GM18499 (cell line): ENCODE data around the gene FOXN4.
"Not testable (repeated sequence)": the region's sequence is repeated elsewhere in the genome, so short reads cannot be mapped to it uniquely, and the experiment has no call there.

Experiments used
- ATAC-seq: cut with Tn5 transposase; IDR thresholded peaks from one replicate; pipeline ENCODE4 v1.9.1; 2021; ENCODE audit warnings: moderate number of reproducible peaks; ENCODE audit not compliant: insufficient read depth, unreplicated experiment

Gene FOXN4, protein sequence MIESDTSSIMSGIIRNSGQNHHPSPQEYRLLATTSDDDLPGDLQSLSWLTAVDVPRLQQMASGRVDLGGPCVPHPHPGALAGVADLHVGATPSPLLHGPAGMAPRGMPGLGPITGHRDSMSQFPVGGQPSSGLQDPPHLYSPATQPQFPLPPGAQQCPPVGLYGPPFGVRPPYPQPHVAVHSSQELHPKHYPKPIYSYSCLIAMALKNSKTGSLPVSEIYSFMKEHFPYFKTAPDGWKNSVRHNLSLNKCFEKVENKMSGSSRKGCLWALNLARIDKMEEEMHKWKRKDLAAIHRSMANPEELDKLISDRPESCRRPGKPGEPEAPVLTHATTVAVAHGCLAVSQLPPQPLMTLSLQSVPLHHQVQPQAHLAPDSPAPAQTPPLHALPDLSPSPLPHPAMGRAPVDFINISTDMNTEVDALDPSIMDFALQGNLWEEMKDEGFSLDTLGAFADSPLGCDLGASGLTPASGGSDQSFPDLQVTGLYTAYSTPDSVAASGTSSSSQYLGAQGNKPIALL

DNA sequence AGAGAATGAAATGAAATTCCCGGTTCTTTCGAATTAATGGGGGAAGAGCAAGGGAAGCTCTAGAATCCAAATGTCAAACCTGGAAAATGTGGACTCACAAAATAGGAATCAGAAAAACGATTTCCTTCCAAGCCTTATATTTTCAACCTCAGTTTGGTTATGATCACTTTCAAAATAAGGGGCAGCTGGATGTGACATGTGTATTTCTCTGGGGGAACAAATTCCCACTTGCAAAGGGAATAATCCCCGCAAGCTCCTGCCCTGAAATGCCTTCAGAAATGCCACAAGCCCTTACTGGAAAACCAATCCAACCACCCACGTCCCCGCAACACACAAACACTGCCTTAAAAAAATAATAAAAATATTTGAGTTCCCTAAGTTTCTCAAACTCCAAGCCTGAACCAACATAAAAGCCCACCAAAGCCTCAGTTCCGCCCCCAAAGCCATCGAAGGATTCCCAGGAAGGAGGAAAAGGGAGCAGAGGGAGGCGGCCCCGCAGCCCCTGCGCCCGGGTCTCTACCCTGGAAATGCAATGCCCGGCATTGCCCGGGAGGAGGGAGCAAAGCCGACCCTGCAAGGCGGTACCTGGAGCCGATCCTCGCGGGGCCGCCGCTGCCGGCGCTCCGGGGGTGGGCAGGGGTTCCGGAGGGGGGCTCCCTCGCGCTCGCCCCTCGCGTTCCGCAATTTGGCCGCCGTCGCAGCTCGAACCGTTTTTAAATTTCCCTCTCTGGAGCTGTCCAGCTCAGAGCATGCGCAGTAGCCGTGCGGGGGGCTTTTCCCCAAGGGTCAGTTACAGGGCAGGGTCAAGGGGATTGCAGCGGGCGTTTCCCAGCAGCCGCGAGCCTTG lies at the start of gene FOXN4:
Gene FOXN4, minus strand, starts transcription at position 751 of the 847 bp plus-strand sequence. CDS start 963 bp downstream, outside the sequence.
- no peak for ATAC-seq

DNA sequence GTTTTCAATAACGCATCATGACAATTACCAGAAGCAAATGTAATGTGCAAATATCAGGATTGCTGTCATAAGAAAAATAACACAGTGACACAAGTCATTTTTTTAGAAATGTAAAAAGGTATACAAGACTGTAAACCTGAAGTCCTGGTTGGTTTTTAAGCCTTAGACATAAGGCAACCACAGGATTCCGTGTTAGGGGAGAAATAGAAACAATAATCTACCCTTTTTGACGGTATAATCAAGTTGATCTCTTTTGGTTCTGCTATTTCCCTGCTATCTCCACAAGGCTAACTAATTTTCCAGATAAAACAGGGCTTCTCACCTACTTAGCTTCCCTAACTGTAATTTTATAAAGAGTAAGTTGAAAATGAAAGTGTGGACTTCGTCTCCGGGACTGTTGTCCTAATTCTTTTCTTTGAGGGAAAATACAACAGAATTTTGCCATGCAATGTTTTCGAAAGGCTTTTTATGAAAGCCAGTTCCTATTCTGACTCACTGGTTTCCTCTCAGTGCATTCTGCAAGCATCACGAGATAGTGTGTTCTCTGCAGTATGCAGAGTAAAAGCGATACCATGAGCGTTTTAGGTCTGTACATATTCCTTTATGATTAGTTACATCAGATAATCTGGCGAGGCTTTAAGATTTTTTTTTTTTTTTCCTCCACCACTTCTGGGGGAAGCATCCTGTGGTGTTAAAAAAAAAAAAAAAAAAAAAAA lies 49.2 kb upstream of the FOXN4 start:
- ATAC-seq, result peak; percentile 87

DNA sequence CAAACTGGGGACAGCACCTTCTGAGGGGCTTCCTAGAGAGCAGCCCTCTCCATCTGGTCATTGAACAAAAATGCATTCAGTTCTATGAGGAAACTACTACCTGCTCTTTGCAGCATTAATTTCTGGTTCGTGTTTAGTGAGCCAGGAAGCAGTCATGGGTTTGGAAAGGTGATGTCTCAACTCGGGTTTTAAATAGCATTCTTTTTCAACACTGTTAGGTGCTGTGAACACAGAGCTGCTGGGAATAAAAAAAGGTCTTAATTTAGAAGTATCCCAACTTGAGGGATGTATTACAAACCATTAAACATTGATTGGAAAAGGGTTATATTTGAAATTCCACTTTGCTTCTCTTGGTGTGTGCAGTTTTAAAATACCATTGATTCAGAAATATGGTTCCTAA lies 47.9 kb upstream of the FOXN4 start:
- no peak for ATAC-seq

DNA sequence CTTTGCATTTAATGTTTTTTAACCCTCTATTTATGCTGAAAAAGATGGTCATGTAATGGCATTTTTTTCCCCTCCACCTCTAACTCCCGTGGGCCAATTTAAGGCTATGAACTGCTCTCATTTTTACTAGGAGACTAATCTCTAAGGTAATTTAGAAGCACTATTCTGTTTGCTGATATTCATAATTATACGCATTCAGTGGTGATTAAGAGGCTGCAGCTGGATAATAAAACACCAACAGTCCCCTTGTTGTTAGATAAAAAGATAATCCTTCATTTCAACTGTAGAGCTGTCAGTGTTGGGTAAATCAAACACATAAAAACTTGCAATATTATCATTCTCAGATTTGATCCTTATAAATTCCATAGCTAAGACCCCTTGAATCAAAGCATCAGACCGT lies 47.5 kb upstream of the FOXN4 start:
- ATAC-seq, result no peak

DNA sequence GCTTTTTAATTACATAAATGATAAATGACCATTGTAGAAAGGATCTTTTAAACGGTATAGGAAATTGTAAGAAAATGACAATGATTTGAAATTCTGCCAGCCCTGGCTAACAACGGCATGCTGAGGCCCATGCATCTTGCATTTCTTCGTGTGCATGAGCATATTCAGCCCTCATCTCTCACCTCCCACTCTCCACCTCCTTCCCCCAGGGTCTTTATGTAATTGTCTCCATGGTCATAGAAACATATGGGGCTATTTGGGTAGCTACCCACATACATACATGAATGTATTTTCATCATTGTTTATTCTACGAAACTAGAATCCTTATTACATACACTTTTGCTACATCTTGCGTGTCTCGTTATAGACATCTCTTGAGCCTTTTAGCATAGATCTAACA lies 43.1 kb upstream of the FOXN4 start:
- ATAC-seq, result no peak

DNA sequence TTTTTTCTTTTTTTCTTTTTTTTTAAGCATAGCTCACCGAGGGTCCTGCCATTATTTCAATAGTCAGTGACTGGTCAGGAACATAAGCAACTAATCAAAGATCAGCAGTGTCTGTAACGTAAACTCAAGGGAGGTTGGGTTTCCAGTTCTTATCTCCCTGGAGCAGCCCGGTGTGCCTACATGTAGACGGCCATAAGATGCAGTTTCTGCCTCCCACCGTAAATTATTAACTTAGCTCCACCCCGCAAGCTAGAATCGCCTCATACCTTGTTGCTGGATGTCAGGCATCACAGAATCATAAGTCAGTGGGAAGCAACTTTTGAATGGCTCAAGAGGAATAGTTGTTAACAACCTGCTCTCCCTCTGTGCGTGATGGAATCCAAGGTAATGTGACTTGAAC lies 38.5 kb upstream of the FOXN4 start, which contains the start of gene MYO1H:
Gene MYO1H, plus strand, starts transcription at position 312 of the 400 bp plus-strand sequence. Its CDS starts 61 bp downstream, at position 373.
- ATAC-seq, result no peak

DNA sequence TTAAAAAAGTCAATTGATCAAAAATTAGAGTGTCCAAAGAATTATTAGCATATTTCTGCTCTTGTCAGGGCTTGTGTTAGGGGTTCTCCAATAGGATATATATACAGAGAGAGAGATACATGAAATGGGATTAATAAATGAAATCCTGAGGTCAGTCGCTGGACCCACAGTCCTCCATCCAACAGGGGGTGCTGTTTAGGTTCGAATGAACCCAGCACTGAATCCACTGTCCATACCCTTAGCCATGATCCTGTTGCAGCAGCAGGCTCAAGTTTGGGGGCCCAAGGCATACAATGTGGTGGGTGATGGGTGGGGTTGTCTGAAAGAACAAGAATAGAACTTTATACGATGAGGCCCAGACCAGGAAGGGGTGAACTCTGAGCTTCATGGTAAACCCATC lies 37.8 kb upstream of the FOXN4 start:
- no peak for ATAC-seq

DNA sequence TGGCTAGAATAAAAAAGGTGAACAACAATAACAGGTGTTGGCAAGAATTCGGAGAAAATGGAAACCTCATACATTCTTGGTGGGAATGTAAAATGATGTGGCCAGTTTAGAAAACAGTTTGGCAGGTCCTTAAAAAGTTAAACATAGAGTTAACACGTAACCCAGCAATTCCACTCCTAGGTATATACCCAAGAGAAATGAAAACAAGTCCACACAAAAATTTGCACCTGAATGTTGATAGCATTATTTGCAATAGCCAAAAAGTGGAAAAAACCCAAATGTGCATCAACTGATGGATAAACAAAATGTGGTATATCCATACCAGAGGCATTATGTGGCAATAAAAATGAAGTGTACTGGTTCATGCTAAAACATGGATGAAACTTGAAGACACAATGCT lies 36.3 kb upstream of the FOXN4 start:
- ATAC-seq, result no peak

DNA sequence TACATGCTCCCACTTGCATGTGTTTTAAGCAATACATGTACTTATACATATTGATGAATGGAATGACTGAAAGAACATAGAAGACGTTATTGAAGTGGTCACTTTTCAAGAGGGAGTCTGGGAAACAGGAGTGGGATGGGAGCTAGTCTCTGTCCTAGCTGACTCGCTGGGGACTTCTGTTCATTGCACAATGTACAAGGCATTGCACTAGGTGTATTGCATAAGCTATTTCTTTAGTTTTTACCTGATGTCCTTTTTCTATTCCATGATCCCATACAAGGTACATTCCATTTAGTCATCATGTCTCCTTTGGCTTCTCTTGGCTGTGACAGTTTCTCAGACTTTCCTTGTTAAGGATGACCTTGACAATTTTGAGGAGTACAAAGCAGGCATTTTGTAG lies 34.6 kb upstream of the FOXN4 start:
- ATAC-seq, result no peak

DNA sequence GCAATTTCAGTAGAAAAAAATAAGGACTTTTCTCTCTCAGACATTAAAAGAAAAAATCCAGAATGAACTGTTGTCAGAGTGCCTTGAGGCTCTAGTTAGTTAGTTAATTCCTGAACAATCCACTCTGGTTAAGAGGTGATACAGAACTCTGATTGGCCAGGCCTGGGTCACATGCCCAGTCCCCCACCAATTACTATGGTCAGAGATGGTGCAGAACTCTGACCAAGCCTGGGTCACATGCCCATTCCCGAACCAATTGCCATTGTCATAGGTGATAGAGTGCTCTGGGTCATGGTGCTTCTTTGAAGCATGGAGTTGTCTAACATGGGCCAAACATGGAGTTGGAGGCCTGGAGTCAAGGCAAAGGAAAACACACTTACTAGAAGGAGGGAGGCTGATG lies 27.5 kb upstream of the FOXN4 start:
- ATAC-seq, result no peak

DNA sequence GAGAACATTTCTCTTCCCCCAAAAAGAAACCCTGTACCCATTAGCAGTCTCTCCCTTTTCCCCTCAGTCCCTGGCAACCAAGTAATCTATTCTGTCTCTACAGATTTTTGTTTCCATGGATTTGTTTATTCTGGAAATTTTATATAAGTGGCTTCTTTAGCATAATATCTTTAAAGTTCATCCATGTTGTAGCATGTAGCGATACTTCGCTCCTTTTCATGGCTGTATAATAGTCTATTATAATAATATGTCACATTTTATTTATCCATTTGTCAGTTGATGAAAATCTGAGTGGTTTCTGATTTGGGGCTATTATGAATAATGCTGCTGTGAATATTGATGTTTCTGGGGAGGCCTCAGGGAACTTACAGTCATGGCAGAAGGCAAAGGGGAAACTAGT lies 25.8 kb upstream of the FOXN4 start:
- ATAC-seq, result no peak

DNA sequence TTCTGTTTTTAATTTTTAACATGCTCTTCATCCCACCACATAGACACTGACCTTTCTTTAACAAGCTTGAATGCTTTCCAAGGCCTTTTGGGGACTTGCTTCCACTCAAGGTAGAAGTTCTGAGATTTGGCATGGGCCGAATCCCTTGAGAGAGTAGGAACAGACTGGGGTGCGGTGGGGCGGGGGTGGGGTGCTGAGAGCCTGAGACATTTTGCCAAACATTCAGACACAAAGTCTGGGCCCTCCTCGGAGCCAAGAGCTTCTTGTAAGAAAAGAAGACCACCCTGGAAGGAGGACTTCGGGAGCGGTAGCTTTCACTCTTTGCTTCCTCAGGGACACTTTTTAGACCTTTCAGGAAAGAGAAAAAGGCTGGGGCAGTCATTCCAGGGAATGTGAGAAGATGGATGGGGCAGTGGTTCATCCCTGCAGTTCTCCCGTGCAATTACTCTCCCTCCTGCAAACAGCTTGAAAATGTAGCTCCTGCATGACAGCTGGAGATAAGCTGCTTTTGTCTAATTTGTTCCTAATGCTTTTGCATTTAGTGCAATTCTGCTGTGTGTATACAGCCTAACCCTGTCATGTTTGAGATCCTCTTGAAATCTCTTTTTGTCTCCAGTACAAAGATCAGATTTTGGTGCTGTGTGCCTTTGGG lies 22.3 kb upstream of the FOXN4 start:
- no peak for ATAC-seq

DNA sequence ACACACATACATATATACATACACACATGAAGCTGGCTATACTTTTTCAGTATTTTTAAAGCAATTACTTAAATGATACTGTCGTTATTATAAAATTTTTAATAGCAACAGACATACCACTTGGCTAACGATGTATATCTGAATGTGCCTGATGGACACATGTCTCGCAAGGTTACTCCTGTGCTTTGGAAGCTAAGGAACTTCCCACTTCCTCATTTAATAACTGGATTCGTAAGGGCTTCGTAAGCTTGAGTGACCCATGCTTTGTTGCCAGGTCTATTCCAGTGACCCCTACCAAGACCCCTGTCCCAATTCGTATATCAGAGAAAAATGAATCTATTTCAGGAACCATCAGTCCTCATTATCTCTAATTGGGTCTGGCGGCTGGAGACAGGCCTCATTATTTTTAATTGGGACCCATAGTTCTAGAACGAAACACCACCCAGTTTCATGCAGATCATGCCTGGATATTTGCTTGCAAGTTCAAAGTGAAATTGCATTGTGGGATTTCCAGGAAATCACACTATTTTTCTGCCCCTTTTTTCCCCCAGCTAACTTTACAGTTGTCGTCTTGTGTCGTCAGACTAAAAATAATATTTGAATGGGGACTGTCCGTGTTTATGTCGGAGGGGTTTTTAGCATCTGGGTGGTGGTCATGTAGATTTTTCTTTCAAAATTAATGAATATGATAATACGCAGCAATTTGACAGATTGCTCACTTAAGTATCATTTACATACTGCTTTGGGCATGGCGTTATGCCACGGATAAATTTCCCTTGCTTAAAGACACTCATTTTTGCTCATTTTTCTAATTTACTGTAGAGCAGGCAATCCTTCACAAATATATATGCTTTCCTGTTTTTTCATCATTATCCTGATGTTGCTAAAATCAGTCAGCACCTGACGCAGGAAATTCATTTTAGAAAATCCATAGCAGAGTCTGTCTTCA lies 21.5 kb upstream of the FOXN4 start:
- no peak for ATAC-seq

DNA sequence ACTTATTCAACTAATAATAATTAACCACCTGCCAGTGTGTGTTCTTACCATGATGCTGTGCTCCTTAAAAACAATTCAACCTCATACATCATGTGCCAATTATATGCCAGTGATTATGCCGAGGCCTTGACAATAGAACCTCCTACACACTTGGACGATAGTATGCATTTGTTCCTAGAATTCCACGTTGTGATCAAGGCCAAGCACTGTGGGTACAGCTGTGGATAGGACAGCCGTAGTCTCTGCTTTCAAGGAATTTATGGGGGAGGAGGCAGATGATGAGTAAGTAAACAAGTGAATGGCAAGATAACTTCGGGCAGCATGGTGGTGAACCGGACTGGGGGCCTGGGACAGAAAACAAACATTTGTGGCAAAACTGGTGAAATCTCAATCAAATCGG lies 20.6 kb upstream of the FOXN4 start:
- ATAC-seq, result no peak

DNA sequence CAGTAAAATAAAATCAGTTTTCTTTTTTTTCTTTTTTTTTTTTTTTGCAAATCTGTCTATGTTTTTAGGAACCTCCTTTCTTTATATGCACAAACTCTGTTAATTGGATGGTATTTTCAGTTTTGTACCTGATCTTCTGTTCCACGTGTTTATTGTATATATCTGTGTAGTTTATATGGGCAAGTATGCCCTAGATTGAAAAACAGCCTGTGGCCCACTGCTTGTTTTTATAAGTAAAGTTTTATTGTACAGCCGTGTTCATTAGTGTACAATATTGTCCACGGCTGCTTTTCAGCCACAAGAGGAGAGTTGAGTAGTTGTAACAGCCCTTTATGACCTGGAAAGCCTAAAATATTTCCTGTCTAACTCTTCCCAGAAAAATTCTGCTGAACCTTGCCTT lies 19.9 kb upstream of the FOXN4 start:
- no peak for ATAC-seq

DNA sequence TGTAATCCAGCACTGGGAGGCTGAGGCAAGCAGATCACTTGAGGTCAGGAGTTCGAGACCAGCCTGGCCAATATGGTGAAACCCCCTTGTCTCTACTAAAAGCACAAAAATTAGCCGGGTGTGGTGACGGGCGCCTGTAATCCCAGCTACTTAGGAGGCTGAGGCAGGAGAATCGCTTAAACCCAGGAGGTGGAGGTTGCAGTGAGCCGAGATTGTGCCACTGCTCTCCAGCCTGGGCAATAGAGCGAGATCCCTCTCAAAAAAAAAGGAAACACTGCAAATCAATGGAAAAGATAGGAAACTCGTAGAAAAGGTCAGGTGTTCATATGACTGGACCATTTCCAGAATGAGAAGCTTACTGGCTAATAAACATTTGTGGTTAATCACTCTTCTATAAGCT lies 12.2 kb upstream of the FOXN4 start:
- ATAC-seq, result not testable (repeated sequence)

DNA sequence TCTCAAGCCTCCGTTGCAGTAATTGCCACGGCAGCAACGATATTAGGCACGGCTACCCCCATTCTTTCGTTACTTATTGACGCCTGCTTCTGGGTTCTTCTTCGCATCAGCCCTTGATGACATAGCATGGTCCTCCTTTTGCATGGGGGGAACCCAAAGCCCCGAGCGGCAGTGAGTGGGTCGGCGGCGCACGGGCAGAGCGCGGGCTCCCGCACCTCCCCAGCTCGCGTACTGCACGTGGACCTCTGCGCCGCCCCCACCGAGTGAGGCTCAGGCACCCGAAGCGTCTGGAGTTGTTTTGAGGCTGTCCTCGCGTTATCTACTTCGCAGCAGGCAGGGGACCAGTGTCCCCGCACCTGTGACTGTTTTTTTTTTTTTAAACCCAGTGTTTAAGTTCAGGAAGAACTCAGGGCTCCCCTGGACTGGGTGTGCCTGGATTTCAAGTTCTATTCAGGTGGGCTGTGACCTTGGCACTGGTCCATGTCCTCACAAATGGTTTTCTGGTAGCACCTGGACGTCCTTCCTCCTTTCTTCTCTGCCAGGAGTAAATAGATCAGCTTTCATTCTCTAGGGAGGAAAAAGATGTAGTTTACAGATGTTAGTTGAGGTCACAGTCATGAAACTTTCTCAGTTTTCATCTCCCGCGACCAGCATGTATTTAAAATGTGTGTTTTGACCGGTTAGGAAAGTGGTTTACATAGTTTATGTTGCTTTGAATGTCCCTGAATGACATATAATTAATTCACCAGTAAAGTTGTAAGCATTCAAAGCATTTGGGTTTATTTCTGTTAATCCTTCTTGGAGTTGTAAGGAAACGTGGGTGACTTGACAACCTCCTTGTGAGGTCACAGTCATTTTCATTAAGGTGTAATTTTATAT lies 1.4 kb upstream of the FOXN4 start:
- no peak for ATAC-seq
